Measurements from ENCODE around the gene GLS2.
A peak's percentile ranks its signal among the peaks of the same experiment; 100 is the strongest.
"Not testable (repeated sequence)": the region's sequence is repeated elsewhere in the genome, so short reads cannot be mapped to it uniquely, and the experiment has no call there.

Gene GLS2

DNA sequence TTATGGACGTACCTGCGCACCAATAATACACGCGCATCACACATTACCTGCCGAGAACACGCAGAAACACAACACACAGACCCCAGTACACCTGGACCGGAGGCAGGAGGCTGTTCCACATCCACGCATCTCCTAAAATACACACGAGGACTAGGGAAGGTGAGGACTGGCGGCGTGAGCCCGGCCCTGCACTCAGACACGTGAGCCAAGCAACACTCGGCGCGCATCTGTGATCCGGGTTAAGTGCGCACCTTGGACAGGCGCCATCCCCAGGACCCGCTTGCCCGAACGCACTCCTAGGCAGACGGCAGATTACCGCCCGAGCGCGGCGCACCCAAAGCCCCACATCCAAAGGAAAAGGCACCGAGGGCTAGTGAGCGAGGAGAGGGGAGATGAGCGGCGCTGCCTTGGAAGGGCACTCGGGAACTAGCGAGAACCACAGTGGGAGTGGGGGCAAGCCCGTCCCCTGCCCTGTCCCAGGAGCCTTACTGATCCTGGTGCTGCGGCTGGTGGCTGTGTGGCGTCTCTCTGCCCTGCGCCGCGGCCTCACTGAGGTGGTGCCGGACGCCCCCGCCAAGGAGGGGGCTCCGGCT, 417 bp downstream of the GLS2 start:
- DNase-seq: peak; percentile 71

DNA sequence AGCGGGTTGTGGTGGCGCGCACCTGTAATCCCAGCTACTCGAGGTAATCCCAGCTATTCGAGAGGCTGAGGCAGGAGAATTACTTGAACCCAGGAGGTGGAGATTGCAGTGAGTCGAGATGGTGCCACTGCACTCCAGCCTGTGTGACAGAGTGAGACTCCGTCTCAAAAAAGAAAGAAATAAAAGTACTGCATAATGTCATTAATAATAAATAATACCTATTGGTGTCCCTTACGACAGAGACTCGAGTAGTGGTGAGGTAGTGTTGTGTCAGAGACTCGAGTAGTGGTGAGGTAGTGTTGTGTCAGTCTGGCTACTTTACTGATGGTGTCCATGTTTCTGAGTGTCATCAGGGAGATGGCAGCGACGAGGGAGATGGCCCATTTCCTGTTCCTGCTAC, 1.3 kb downstream of the GLS2 start:
- DNase-seq: no peak

DNA sequence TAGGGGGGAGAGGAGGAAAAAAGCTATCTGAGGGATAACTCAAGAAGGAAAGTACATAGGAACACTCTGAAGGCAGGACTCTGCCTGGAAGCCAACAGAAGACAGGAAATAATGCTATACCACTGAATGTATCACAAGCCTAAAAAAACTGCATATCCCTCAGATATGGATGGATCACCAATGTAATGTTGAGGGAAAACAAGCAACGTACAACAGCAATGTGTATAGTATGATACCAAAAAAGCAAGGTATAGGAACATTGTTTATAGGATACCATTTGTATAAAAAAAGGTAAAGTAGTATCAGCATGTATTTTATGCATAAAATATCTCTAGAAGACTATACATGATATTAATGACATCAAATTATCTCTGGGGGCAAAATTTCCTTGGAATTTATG, 3.4 kb downstream of the GLS2 start:
- DNase-seq: no peak

DNA sequence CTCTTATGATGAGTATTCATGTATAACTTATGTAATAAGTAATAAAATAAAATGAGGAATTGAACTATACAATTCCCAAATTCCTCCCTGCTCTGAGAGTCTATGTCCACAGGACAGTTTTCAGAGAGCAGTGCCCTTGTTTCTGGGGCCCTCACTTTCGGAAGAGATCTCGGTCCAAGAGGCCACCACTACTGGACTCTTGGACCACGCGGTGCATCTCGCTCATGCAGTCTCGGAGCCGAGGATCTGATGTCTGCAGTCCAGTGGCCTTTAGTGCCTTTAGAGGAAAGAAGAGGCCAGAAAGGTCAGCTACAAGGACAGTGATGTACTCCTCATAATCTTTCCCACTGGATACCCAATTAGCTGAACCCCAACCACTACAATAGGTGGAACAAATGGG, 8.3 kb downstream of the GLS2 start:
- DNase-seq: no peak

DNA sequence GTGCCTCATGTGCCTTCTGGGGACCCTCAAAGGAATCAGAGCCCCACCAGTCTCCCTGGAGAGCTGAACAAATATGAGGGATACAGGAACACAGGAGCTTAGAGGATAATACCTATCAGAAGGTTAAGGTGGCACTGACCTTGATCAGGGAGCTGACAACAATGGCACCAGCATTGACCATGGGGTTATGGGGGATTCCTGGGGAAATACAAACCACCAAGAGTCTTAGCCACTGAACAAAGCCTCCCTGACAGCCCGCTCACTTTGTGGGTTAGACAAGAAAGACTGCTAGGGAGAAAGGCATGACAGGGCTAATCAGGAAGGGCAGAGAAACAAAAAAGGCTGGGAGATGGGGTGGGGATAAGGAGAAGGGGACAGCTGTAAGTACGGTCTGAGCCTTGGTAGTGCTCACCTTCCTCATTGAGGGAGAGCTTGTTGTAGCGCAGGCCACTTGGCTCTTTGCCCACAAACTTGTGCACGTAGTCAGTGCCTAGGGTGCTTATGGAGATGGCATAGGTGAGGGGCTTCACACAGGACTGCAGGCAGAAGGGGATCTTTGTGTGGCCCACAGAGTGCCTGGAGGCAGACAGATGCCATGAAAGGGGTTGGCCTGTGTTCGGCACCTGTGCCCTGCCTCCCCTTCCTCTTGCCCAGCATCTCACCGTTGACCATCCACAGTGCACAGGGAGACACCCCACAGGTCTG, 10.3 kb downstream of the GLS2 start:
- no peak for DNase-seq

DNA sequence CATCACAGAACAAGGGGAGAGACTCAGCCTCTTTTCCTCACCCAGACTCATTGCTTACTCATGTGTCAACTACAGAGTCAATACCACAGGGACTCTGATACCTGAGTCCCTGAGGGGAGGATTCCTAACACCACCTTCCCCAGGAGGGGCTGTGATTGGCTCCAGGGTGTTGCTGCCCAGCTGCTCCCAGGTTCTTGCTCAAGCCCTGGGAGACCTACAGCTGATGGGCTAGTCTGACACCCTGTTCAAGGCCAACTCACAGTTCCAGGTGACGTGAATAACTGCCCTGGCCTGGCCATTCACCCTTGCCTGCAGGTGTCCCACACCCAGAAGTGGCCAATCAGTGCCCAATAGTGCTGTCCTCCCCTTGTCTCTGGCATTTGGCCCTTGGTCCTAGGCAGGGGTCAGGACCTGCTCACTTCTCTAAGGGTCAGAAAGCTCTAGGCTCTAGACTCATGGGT, 11.0 kb downstream of the GLS2 start:
- DNase-seq: peak; percentile 33

DNA sequence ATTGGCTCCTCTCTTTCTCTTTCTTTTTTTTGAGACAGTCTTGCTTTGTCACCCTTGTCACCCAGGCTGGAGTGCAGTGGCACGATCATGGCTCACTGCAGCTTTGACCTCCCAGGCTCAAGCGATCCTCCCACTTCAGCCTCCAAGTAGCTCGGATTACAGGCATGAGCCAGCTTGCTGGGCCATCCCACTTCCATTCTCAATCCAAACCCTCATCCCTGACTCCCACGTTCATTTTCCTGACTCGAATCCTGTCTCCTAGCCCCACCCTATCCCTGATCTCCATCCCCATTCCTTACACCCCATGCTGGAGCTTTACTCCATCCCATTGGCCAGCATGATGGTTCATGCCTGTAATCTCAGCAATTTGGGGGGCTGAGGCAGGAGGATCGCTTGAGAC, 11.8 kb downstream of the GLS2 start:
- DNase-seq: no peak

DNA sequence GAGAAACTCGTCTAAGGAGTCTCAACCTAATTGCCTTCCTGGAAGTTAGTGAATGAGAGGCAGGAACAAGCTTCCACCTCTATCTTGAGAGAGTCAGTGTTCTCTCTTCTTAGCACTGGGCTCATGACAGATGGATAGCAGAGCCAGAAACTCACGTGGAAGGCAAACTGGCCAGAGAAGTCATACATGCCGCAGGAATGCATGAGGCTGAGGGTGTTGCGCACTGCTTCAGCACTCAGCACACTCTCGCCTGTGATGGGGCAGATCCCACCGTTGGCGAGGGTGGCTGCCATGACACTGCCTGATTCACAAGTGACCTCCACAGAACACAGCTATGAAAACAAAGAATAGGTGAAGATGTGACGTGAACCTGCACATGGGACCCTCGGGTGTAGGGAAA, 13.6 kb downstream of the GLS2 start:
- no peak for DNase-seq

DNA sequence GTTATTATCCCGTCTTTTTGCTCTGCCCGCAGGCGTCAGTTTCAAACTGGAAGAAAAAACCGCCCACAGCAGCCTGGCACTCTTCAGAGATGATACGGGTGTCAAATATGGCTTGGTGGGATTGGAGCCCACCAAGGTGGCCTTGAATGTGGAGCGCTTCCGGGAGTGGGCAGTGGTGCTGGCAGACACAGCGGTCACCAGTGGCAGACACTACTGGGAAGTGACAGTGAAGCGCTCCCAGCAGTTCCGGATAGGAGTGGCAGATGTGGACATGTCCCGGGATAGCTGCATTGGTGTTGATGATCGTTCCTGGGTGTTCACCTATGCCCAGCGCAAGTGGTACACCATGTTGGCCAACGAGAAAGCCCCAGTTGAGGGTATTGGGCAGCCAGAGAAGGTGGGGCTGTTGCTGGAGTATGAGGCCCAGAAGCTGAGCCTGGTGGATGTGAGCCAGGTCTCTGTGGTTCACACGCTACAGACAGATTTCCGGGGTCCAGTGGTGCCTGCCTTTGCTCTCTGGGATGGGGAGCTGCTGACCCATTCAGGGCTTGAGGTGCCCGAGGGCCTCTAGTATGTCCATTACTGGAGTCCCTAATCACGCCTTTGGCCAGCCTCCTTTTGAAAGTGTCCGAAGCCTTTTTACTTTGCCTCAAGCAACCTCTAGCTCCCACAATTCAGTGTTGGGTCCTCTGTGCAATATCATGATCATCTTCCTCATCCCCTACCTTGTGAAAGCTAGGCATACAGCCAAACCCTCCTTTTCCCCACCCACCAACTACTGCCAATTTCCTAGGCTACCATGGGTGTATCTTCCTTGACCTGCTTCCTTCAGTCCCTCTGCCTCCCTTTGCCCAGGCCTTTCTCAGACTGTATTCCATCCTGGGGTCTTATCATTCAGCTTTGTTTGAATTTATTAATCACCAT, 18.7 kb downstream of the GLS2 start:
- no peak for DNase-seq

DNA sequence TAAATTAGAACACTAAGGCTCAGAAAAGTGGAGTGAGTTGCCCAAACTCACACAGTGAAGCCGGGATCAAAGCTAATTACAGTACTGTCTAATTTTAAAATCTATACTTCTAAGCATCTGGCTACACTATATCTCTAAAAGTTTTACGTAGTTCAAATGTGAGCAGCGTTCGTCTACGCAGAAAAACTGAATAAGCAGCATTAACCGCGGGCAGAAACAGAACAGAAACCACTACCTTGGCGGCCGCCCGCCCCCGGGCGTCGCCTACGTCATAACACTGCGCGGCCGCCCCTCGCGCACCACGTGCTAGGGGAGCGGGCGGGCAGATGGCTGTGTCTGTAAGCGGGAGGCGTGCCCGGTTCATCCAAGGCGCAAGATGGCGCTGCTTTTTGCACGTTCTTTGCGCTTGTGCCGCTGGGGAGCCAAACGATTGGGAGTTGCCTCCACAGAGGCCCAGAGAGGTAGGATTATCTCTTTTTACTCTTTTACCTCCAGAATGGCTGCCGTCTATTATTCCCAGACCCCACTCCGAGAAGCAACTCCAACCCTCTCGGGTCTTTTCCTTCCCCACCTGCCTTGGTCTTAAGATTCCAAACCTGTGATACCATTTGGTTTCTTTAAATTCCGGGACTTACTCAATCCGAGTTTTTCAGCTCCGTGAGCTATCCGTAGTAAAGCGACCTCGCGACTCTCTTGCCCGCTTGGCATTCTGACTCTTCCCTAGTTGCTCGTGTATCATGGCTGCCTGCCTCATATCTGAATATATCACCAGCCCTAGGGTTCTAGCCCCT, 19.6 kb downstream of the GLS2 start, which contains the start of gene SPRYD4:
TSS of gene SPRYD4 (plus strand) at position 363 of the 791 bp plus-strand sequence. CDS start at position 377, 14 bp downstream.
- DNase-seq: peak; percentile 94

DNA sequence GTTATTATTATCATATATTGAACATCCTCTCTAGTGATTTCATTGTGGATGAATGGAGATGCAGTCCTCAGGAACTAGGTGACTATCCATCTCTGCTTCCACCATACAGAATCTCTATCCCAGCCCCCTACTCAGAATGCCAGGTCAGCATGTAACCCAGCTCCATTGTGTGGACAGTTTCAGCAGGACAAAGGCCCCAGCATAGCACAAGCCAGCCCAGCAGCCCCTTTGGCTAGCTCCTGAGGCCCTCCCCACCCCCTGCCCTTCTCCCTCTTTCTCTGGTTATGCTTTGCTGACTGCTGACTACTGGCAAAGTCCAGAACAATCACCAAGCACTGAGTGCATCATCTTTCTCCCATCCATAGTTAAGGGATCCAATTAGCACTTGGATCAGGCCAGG, 25.4 kb downstream of the GLS2 start:
- DNase-seq: no peak

DNA sequence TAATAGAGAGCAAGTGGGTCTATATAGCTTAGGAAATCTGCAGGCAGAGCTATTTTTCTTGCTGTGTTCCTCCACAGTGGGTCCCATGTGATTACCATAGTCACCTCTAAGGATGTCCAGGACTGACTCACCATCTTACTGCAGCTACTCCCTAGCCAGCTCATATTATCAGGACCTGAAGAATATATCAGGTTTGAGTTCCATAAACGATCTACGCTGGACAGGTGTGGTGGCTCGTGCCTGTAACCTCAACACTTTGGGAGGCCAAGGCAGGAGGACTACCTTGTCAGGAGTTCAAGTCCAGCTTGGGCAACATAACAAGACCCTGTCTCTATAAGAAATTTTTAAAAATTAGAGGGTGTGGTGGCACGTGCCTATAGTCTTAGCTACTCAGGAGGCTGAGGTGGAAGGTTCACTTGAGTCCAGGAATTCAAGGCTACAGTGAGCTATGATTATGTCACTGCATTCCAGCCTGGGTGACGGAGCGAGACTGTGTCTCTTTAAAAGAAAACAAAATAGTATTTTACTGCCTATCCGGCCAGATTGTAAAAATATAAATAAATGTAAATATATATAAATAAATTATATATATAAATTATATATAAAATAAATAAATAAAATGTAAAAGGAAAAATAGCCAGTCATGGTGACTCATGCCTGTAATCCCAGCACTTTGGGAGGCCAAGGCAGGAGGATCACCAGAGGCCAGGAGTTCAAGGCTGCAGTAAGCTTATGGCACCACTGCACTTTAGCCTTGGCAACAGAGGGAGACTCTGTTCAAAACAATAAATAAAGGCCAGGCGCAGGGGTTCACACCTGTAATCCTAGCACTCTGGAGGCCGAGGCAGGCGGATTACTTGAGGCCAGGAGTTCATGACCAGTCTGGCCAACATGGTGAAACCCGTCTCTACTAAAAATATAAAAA, 26.5 kb downstream of the GLS2 start:
- no peak for DNase-seq

DNA sequence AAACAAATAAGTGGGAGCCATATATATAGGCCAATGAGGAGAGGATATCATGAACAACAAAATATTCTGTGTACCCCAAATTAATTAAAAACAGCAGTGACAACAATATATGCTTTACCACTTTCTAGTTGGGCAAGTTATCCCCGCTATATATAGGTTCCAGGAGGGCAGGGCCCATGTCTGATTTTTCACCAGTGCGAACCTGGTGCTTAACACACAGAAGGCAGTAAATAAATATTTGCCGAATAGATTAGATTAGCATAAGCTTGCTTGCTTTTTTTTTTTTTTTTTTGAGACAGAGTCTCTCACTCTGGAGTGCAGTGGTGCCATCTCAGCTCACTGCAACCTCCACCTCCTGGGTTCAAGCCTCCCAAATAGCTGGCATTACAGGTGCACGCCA, 30.1 kb downstream of the GLS2 start:
- no peak for DNase-seq

DNA sequence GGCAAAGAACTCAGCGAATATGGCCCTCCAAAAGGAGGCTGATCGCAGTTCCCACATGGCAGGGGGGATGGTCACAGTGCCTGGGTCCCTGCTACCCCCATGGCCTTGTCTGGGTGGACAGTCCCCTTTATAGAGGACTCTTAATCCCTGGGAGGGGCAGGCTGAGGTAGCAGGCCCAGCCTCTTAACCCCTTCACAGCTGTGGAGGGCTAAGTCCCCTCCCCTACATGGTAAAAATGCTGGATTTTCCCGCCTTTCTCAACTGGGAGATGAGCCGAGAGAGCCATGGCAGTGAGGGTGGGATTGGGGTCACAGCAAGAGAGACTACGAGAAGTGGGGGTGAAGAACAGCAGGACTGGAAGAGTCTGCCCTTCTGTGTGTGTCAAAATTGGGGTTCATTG, 33.4 kb downstream of the GLS2 start, which contains the start of gene MIP:
TSS of gene MIP (minus strand) at position 101 of the 400 bp plus-strand sequence. CDS start at position 57, 44 bp downstream.
- DNase-seq: no peak

DNA sequence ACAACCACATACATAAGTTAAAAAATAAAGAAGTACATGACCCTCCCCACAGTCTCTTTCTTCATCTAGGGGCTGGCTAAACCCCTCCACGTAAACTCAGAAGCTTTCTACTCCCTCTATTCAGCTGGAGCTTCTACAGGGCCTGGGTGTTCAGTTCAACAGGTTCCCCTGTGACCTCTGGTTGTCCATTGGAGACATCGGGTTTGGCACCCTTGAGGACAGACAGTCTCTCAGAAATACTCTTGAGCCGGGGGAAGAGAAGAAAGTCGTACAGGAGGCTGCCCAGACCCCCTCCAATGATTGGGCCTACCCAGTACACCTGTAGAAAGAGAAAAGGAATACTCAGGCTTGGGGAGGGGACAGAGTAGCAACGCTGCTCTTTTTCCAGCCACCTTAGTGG, 36.8 kb downstream of the GLS2 start:
- no peak for DNase-seq

DNA sequence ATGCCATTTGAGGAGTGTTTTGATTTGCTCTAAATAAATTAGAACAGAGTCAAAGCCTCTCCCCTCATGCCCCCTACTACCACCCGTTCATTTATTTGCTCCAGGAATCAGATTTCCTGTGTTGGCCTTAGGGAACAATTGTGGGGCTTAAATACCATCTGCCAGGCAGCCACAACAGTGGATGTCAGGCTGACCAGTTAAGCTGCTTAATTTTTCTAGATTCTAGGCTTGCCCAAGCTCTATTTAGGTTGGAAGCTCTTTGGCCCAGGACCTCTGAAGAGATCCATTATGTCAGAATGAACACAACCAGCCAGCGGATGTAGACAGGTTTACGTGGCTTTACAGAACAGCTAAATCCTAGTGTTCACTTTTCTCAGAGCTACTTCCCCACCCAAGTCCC, 37.7 kb downstream of the GLS2 start:
- peak; percentile 23 for DNase-seq

DNA sequence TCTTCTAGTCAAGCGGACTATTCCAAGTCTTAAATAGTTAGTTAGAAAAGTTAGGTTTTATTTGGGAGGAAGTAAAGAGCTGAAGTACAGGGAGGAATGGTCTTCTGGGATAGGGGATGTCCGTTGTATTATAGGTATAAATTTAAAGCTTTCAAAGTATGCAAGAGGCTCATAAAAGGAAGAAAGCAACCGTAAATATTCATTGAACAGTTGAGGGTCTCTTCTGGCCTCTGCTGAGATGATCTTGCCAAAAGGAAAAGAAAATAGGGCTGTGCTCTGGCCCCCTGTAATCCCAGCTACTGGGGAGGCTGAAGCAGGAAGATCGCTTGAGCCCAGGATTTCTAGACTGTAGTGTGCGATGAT, 38.4 kb downstream of the GLS2 start:
- no peak for DNase-seq

DNA sequence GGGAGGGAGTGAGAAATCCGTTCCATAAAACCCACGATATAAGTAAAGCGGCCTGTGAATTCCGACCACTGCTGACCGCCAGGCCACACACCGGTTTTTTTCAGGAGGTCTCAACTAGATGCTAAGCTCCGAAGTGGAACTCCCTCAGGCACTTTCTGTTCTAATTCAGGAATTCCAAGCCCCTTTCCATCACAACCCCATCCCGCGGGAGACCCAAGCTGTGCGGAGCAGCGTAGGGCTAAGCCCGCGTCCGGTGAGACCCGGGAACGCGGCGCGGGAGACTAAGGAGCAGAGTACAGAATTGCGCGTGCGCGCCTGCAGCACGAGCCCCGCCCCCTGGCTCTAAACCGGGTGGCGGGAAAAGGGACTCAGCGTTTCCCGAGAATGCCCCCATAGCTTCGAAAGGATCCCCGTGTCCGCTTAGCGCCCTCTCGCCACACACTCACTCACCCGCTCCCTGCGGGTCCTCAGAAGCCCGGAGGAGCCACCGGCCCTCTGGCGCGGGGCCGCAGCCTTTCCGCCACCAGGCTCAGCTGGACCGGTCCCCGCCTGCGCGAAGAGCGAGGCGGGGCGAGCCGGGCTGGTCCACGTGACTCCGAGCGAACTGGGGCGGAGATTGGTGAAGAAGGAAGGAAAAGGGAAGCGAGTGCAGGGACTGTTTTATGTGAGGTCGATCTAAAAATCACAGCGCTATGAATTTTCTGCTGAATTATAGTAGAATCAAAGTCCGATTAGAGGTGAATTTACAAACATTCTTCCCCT, 38.9 kb downstream of the GLS2 start, which contains the start of gene TIMELESS:
TSS of gene TIMELESS (minus strand) at position 567 of the 762 bp plus-strand sequence. CDS start 15,256 bp downstream, outside the sequence.
- DNase-seq: peak; percentile 92

DNA sequence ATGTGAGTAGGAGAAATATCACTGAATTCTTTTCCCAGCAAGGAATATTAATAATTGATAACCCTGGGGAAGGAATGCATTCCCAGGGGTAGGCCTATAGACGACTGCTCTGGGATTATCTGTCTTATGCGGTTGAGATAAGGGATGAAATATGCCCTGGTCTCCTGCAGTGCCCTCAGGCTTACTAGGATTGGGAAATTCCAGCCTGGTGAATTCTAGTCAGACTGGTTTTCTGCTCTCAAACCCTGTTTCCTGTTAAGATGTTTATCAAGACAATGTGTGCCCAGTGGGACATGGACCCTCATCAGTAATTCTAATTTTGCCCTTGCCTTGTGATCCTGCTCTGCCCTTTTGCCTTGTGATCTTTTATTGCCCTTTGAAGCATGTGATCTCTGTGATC, 44.8 kb downstream of the GLS2 start:
- not testable (repeated sequence) for DNase-seq

DNA sequence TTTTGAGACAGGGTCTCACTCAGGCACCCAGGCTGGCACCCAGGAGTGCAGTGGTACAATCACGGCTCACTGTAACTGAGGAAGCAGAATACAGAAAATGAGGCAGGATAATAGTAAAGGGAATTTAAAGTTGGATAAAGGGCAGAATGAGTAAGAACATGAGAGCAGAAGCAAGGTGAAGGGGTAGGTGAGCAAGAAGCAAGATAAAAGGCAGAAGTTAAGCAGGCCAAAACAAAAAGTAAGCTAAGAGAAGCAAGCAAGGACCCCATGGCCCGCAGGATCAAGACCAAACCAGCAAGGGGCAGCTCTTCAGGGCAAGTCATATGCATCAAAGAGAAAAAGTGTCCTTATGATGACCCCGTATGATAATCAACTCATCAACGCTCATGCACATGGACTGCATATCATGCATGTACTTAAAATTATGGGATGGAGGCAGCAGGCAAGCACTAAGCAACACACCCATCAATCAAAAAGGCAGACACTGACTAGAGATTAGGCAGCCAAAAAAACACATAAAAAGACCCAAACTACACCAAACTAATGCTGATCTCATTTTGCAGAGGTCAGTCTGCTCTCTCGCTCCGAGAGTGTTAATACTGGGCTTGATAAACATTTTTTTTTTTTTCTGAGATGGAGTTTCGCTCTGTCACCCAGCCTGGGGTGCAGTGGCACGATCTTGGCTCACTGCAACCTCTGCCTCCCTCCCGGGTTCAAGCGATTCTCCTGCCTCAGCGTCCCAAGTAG, 50.4 kb downstream of the GLS2 start:
- no peak for DNase-seq
